ENCODE measurements around the gene CIROP. TPM values are rescaled to one million over a fixed set of nuclear protein-coding genes. Genes with fewer than 3 reads are reported as not detected.

The CIROP gene
- total and polyA plus RNA-seq, 2 donors (not counting 1 experiment from before 2014, with no cell fraction given) = not detected

DNA sequence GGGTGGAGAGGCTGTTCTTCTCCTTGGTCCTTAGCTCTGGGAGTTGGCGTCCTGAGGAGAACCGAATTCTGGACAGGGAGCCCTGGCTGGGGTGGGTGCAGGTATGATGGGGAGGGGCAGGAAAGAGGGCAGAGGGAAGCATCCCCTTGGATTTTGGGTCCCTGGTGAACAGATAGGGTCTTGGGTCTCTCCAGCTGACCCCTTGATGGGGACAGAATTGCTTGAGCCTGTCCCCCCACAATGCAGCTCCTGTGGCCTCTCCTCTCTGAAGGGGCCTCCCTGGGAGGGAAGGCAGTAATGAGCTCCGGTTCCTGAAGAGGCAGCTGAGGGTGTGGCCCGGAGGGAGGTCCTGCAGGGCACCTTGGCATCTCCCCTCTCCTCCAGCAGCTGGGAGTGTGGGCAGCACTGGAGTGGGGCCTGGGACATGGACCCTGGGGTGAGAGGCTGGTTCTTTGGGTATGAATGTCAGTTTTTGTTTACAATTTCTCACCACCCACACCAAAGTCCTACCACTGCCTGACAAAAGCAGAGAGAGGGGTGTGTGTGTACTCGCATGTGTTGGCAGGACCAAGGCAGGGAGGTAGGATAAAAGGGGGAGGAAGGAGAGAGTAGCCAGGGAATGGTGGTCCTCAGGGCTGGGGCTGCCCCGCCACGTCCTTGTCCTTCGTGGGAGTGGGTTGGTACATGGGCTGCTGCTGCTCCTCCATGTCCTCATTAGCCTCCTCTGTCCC is 21.9 kb upstream of the CIROP start:
- TF ChIP-seq, protein P1, sequence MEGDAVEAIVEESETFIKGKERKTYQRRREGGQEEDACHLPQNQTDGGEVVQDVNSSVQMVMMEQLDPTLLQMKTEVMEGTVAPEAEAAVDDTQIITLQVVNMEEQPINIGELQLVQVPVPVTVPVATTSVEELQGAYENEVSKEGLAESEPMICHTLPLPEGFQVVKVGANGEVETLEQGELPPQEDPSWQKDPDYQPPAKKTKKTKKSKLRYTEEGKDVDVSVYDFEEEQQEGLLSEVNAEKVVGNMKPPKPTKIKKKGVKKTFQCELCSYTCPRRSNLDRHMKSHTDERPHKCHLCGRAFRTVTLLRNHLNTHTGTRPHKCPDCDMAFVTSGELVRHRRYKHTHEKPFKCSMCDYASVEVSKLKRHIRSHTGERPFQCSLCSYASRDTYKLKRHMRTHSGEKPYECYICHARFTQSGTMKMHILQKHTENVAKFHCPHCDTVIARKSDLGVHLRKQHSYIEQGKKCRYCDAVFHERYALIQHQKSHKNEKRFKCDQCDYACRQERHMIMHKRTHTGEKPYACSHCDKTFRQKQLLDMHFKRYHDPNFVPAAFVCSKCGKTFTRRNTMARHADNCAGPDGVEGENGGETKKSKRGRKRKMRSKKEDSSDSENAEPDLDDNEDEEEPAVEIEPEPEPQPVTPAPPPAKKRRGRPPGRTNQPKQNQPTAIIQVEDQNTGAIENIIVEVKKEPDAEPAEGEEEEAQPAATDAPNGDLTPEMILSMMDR (IDR thresholded peaks at IDR 0.05) = no peak
- TF ChIP-seq EZH2 (IDR thresholded peaks at IDR 0.05; ENCODE audit: borderline replicate concordance, insufficient read depth, low read depth, low read length, poor library complexity, severe bottlenecking) = no peak
- 94% methylated on average over 5 of the region's 8 CpGs for WGBS (ENCODE audit: insufficient coverage)
- intact Hi-C loops (cut with micrococcal nuclease) = no loop called here
- Mint-ChIP-seq H3K27ac (no peak overlapping the region), H3K4me3 (no peak overlapping the region), H3K27me3 (no peaks in the 10 kb centered on the region), H3K9me3 (ENCODE audit: insufficient read depth) (no peaks in the 10 kb centered on the region), H3K4me1 (peaks cover 19% of the 10 kb centered on the region)
- POLR2A ChIA-PET = no interaction called here
- H3K36me3 ChIP-seq (replicated peaks in 1 of 2; ENCODE audit: control extremely low read depth in 1 of 2, control insufficient read depth in 1 of 2, extremely low read depth in 1 of 2, insufficient read depth in 2 of 2, low read length in 1 of 2) = no peaks in the 10 kb centered on the region
- DNase-seq (no peak), ATAC-seq (ENCODE audit: low read depth) (no peak)
- no peaks in the 10 kb centered on the region for H3K79me2 ChIP-seq (ENCODE audit: control insufficient read depth, insufficient read depth, low read length)
- H3K4me2 ChIP-seq (replicated peaks; ENCODE audit: low read depth, low read length, poor library complexity, severe bottlenecking) = no peak overlapping the region
- no peak overlapping the region for H3K4me3 ChIP-seq (ENCODE audit: control extremely low read depth in 1 of 5, extremely low read depth in 1 of 5, insufficient read depth in 1 of 5, low read depth in 2 of 5, low read length in 4 of 5)
- H3K9ac ChIP-seq (ENCODE audit: low read length) = no peak overlapping the region
- H4K20me1 ChIP-seq (ENCODE audit: control insufficient read depth, insufficient read depth, low read length, poor library complexity, severe bottlenecking) = no peaks in the 10 kb centered on the region
- H3K27ac ChIP-seq (ENCODE audit: low read length in 2 of 2) = no peak overlapping the region
- H3K4me1 ChIP-seq (ENCODE audit: control insufficient read depth in 2 of 2, insufficient read depth in 2 of 2, low read length in 2 of 2) = peaks cover 10 to 16% of the 10 kb centered on the region in 2 donors
- H3K27me3 ChIP-seq (replicated peaks in 1 of 4; ENCODE audit: control extremely low read depth in 1 of 4, control insufficient read depth in 3 of 4, insufficient read depth in 4 of 4, low read length in 3 of 4) = no peaks in the 10 kb centered on the region
- no peak overlapping the region for H2AFZ ChIP-seq (ENCODE audit: insufficient read depth, low read depth, low read length, poor library complexity, severe bottlenecking)
- H3K9me3 ChIP-seq (ENCODE audit: control extremely low read depth in 1 of 3, control insufficient read depth in 2 of 3, insufficient read depth in 1 of 3, low read length in 2 of 3) = no peaks in the 10 kb centered on the region
- CTCF ChIA-PET = interaction anchor here (0.6 to 9.6 kb wide), 2 partner anchors 51 to 58 kb away, joined by 4 to 249 read pairs; partner anchors contain the start of gene SLC7A8

DNA sequence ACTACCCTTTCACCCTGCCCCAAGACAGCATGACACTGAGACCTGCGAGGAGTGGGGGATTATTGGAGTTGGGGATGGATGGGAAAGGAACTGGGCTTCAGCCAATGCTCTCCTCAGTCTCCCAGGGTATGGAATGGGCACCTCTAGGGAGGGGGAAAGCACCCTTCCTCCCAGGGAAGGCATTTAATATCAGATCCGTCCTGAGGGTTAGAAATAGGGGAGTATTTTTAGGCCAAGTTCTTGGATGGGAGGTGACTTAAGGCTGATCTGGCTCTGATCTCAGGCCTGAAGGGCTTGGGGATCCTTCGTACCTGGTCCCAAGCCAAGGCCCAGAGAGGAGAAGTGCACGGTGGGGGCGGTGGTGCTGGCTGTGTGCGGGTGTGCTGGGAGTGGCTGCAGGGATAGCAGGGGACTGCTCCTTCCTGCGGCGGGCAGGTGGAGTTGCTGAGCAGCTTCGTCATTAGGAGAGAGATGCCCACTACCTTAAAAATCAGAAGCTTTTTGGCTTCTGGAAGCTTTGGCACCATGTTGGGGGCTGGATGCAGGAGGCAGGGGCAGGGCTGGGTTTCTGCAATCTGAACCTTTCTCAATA is 21.2 kb upstream of the CIROP start:
- peaks cover 25% of the 10 kb centered on the region for H3K4me1 Mint-ChIP-seq
- ATAC-seq (ENCODE audit: low read depth) (no peak), DNase-seq (no peak)
- H3K27ac Mint-ChIP-seq = no peak overlapping the region
- ChIA-PET POLR2A (no interaction called here), CTCF (interaction anchor here (6.5 to 9.6 kb wide), 2 partner anchors 49 to 59 kb away, joined by 25 to 249 read pairs; partner anchors contain the start of gene SLC7A8)
- H3K27me3 Mint-ChIP-seq = no peaks in the 10 kb centered on the region
- Histone ChIP-seq H3K36me3 (replicated peaks in 1 of 2; ENCODE audit: control extremely low read depth in 1 of 2, control insufficient read depth in 1 of 2, extremely low read depth in 1 of 2, insufficient read depth in 2 of 2, low read length in 1 of 2) (no peaks in the 10 kb centered on the region), H3K9me3 (ENCODE audit: control extremely low read depth in 1 of 3, control insufficient read depth in 2 of 3, insufficient read depth in 1 of 3, low read length in 2 of 3) (no peaks in the 10 kb centered on the region), H4K20me1 (ENCODE audit: control insufficient read depth, insufficient read depth, low read length, poor library complexity, severe bottlenecking) (no peaks in the 10 kb centered on the region), H3K27ac (ENCODE audit: low read length in 2 of 2) (no peak overlapping the region), H3K9ac (ENCODE audit: low read length) (no peak overlapping the region), H3K4me2 (replicated peaks; ENCODE audit: low read depth, low read length, poor library complexity, severe bottlenecking) (no peak overlapping the region), H3K27me3 (replicated peaks in 1 of 4; ENCODE audit: control extremely low read depth in 1 of 4, control insufficient read depth in 3 of 4, insufficient read depth in 4 of 4, low read length in 3 of 4) (no peaks in the 10 kb centered on the region), H2AFZ (ENCODE audit: insufficient read depth, low read depth, low read length, poor library complexity, severe bottlenecking) (no peak overlapping the region), H3K4me3 (ENCODE audit: control extremely low read depth in 1 of 5, extremely low read depth in 1 of 5, insufficient read depth in 1 of 5, low read depth in 2 of 5, low read length in 4 of 5) (no peak overlapping the region), H3K4me1 (ENCODE audit: control insufficient read depth in 2 of 2, insufficient read depth in 2 of 2, low read length in 2 of 2) (peaks cover 17 to 23% of the 10 kb centered on the region in 2 donors), H3K79me2 (ENCODE audit: control insufficient read depth, insufficient read depth, low read length) (no peaks in the 10 kb centered on the region)
- no peak overlapping the region for H3K4me3 Mint-ChIP-seq
- intact Hi-C loops (cut with micrococcal nuclease) = no loop called here
- no peak for TF ChIP-seq EZH2 (IDR thresholded peaks at IDR 0.05; ENCODE audit: borderline replicate concordance, insufficient read depth, low read depth, low read length, poor library complexity, severe bottlenecking)
- TF ChIP-seq, protein P1 (IDR thresholded peaks at IDR 0.05) = no peak
- WGBS (ENCODE audit: insufficient coverage) = 96% methylated on average over 6 of the region's 9 CpGs
- no peaks in the 10 kb centered on the region for H3K9me3 Mint-ChIP-seq (ENCODE audit: insufficient read depth)
